Kidney (tissue), 14 donors: Measurements from ENCODE around the gene SMCHD1. TPM values are rescaled to one million over a fixed set of nuclear protein-coding genes. Genes with fewer than 3 reads are reported as not detected.

Source experiments
- DNase-seq, 5 donors: peaks; one replicate each; pipeline ENCODE4 v3.0.0-alpha.2; 2013 to 2020
- FAIRE-seq: peaks from 2 replicates; lab custom pipeline; 2012; peaks lifted over from hg19 to GRCh38; lab: Jason Lieb, UNC
- H3K27ac ChIP-seq, 2 donors: one replicate each; pipeline ENCODE4 v1.7.0; 2013; ENCODE audit warnings: low read depth in 2 of 2, low read length in 2 of 2, inconsistent platforms in 1 of 2
- H3K27me3 ChIP-seq: one replicate; pipeline ENCODE4 v1.7.1; 2013; ENCODE audit warnings: low read length, inconsistent platforms; ENCODE audit not compliant: control insufficient read depth, insufficient read depth
- H3K36me3 ChIP-seq, 3 donors: one replicate each; pipeline versions ENCODE4 v1.7.0 to v1.7.1; 2013; ENCODE audit warnings: low read length in 3 of 3, control low read depth in 1 of 3, inconsistent platforms in 1 of 3; ENCODE audit not compliant: insufficient read depth in 3 of 3, control insufficient read depth in 2 of 3
- H3K4me1 ChIP-seq, 3 donors: one replicate each; pipeline versions ENCODE4 v1.7.0 to v1.7.1; 2013; ENCODE audit warnings: low read length in 3 of 3, inconsistent platforms in 1 of 3, low read depth in 1 of 3; ENCODE audit not compliant: control insufficient read depth in 2 of 3, insufficient read depth in 2 of 3
- H3K4me3 ChIP-seq, 3 donors: one replicate each; pipeline versions ENCODE4 v1.7.0 to v1.8.1; 2013; ENCODE audit warnings: low read length in 3 of 3, control low read depth in 1 of 3, inconsistent platforms in 1 of 3
- H3K9ac ChIP-seq, 3 donors: one replicate each; pipeline versions ENCODE4 v1.7.0 to v1.7.1; 2013; ENCODE audit warnings: low read length in 3 of 3, control low read depth in 1 of 3, inconsistent platforms in 1 of 3
- H3K9me3 ChIP-seq, 3 donors: one replicate each; pipeline versions ENCODE4 v1.7.0 to v1.7.1; 2013; ENCODE audit warnings: low read length in 3 of 3, control low read depth in 1 of 3, inconsistent platforms in 1 of 3; ENCODE audit not compliant: control insufficient read depth in 2 of 3, insufficient read depth in 1 of 3
- CTCF ChIP-seq: IDR thresholded peaks from 3 replicates; pipeline ENCODE4 v1.5.1; 2012; ENCODE audit warnings: mild to moderate bottlenecking, moderate library complexity, borderline replicate concordance; ENCODE audit not compliant: insufficient read depth; ENCODE audit errors: extremely low read depth
- intact Hi-C: fragments of 100-400 bp; cut with DNase I; formaldehyde crosslinking; loops from one replicate; pipeline ENCODE4 v1.11.1; 2022
- polyA plus RNA-seq: library from polyadenylated mRNA; stranded (reverse); fragments of 350-450 nt; fragmentation: Illumina TruSeq; extraction: RNeasy Lipid Tissue Mini Kit (QIAGEN cat#74804); gene quantifications from one replicate; pipeline ENCODE4 v1.2.3, GENCODE V29; 2014; ENCODE audit warnings: low read depth, low replicate concordance; ENCODE audit not compliant: insufficient read depth
- total RNA-seq: library from RNA; stranded (reverse); fragmentation: NEBNext Ultra II Directional; extraction: Animal tissue kit (Norgen Biotek cat#: 25700); gene quantifications from one replicate; pipeline ENCODE4 v1.2.1, GENCODE V29; 2021
- donor health status: control.
- donor health status: control.
- donor health status: control.
- donor health status: control.
- donor health status: control.
- donor health status: DM: yes; HTN: yes; CAD: no.
- donor health status: Normal renal cell carcinoma (clear cell type).

Gene SMCHD1
- total and polyA plus RNA-seq, 2 donors from 2014 or later, result 5.2 to 59.0 TPM

DNA sequence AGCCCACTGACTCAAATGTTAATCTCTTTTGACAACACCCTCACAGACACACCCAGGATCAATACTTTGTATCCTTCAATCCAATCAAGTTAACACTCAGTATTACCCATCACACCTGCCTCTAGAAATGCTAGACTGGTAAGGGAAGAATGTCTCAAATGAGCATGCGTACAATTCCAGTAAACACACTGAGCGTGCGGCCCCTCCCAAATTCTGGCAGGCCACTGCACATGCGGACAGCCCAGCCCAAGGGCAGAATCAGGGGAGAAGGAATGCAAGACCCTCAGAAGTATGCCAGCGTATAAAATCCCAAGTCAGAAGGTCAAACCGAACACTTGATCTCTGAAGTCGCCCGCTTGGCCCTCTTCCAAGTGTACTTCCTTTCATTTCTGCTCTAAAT, 183.7 kb downstream of the SMCHD1 start:
- Histone ChIP-seq H3K4me3 (no peak overlapping the region), H3K27ac (no peak overlapping the region), H3K9ac (no peak overlapping the region), H3K36me3 (no peaks in the 10 kb centered on the region), H3K27me3 (no peaks in the 10 kb centered on the region), H3K9me3 (no peaks in the 10 kb centered on the region), H3K4me1 (no peaks in the 10 kb centered on the region)
- intact Hi-C loops, result no loop called here
- no peak for DNase-seq
- FAIRE-seq, result no peak
- no peak for TF ChIP-seq CTCF

- FAIRE-seq, result no peak
- H3K4me3 ChIP-seq, result no peak overlapping the region
- H3K4me1 ChIP-seq, result no peaks in the 10 kb centered on the region
- no peaks in the 10 kb centered on the region for H3K27me3 ChIP-seq
- no peak overlapping the region for H3K9ac ChIP-seq
- no peaks in the 10 kb centered on the region for H3K36me3 ChIP-seq
- intact Hi-C loops, result no loop called here
- H3K9me3 ChIP-seq, result no peaks in the 10 kb centered on the region
- TF ChIP-seq CTCF, result no peak
- no peak overlapping the region for H3K27ac ChIP-seq
- no peak for DNase-seq
Observed at GRCh38 chr18:2840521-2840920, 185.0 kb downstream of the SMCHD1 start.

GRCh38 chr18:2843146-2843545, 187.6 kb downstream of the SMCHD1 start:
- H3K27me3 ChIP-seq, result peaks cover 4% of the 10 kb centered on the region
- intact Hi-C loops, result no loop called here
- no peak for FAIRE-seq

More at GRCh38 chr18:2843146-2843545, 187.6 kb downstream of the SMCHD1 start:
- TF ChIP-seq CTCF, result no peak
- H3K27ac ChIP-seq, result no peak overlapping the region
- H3K4me1 ChIP-seq, result peaks cover 0 to 4% (median 0%) of the 10 kb centered on the region in 3 donors
- H3K9ac ChIP-seq, result no peak overlapping the region
- DNase-seq, result no peak
- H3K36me3 ChIP-seq, result no peaks in the 10 kb centered on the region
- no peaks in the 10 kb centered on the region for H3K9me3 ChIP-seq
- H3K4me3 ChIP-seq, result no peak overlapping the region
